HepG2 (cell line): ENCODE results near the gene CNBD2. TPM values are rescaled to one million over a fixed set of nuclear protein-coding genes. Genes with fewer than 3 reads are reported as not detected.

Source experiments
- ATF2 ChIP-seq: sonication (generic); formaldehyde crosslinking; IDR thresholded peaks from 2 replicates; pipeline ENCODE4 v1.4.0; 2020; ENCODE audit warnings: missing genetic modification reagents
- ATF5 ChIP-seq: sonication (generic); formaldehyde crosslinking; IDR thresholded peaks from 2 replicates; pipeline ENCODE4 v1.4.0; 2020; ENCODE audit warnings: mild to moderate bottlenecking, low read depth, missing genetic modification reagents
- CAMTA2 ChIP-seq: sonication (generic); formaldehyde crosslinking; IDR thresholded peaks from 2 replicates; pipeline ENCODE4 v1.4.0; 2020; ENCODE audit warnings: mild to moderate bottlenecking, missing genetic modification reagents, borderline replicate concordance
- CENPBD1 ChIP-seq: sonication (generic); formaldehyde crosslinking; IDR thresholded peaks from 2 replicates; pipeline ENCODE4 v1.8.0; 2022; ENCODE audit warnings: missing genetic modification reagents, low read depth, mild to moderate bottlenecking, borderline replicate concordance
- GATA4 ChIP-seq: sonication (generic); IDR thresholded peaks from 2 replicates; pipeline ENCODE4 v1.6.1; 2016; ENCODE audit warnings: antibody characterized with exemption, low read depth, borderline replicate concordance
- KDM4B ChIP-seq: sonication (generic); formaldehyde crosslinking; IDR thresholded peaks from 2 replicates; pipeline ENCODE4 v1.4.0; 2020; ENCODE audit warnings: missing genetic modification reagents
- MAFF ChIP-seq: IDR thresholded peaks from 2 replicates; pipeline ENCODE4 v1.6.1; 2011; ENCODE audit warnings: low read depth, low read length, improper control_type of control experiment
- MXD4 ChIP-seq: IDR thresholded peaks from 2 replicates; pipeline ENCODE4 v1.6.1; 2016; ENCODE audit warnings: mild to moderate bottlenecking, missing biosample characterization, missing genetic modification reagents
- PAWR ChIP-seq: sonication (generic); formaldehyde crosslinking; IDR thresholded peaks from 2 replicates; pipeline ENCODE4 v1.4.0; 2020; ENCODE audit warnings: missing genetic modification reagents, mild to moderate bottlenecking, borderline replicate concordance
- RFX5 ChIP-seq: IDR thresholded peaks from 2 replicates; pipeline ENCODE4 v1.6.1; 2011; ENCODE audit warnings: low read depth, low read length, improper control_type of control experiment
- SNRNP70 ChIP-seq: fragments of 200-400 bp; formaldehyde crosslinking; IDR thresholded peaks from 2 replicates; pipeline ENCODE4 v1.6.1; 2017; ENCODE audit warnings: mild to moderate bottlenecking, low read depth, low read length, moderate library complexity
- ZMYM4 ChIP-seq: sonication (generic); formaldehyde crosslinking; IDR thresholded peaks from 2 replicates; pipeline ENCODE4 v1.8.1; 2023; ENCODE audit warnings: mild to moderate bottlenecking, missing genetic modification reagents
- ZNF138 ChIP-seq: sonication (generic); formaldehyde crosslinking; IDR thresholded peaks from 2 replicates; pipeline ENCODE4 v1.5.0; 2020; ENCODE audit warnings: mild to moderate bottlenecking, low read depth, missing genetic modification reagents
- ZNF18 ChIP-seq: sonication (generic); formaldehyde crosslinking; IDR thresholded peaks from 2 replicates; pipeline ENCODE4 v1.8.0; 2022; ENCODE audit warnings: mild to moderate bottlenecking, missing genetic modification reagents; ENCODE audit not compliant: insufficient replicate concordance
- ZNF329 ChIP-seq: sonication (generic); formaldehyde crosslinking; IDR thresholded peaks from 2 replicates; pipeline ENCODE4 v1.9.0; 2021; ENCODE audit warnings: low read depth, mild to moderate bottlenecking, missing genetic modification reagents
- ZNF513 ChIP-seq: sonication (generic); formaldehyde crosslinking; conservative IDR thresholded peaks from 2 replicates; pipeline ENCODE4 v1.5.0; 2020; ENCODE audit warnings: missing genetic modification reagents
- ZNF660 ChIP-seq: sonication (generic); formaldehyde crosslinking; IDR thresholded peaks from 2 replicates; pipeline ENCODE4 v1.5.1; 2020; ENCODE audit warnings: mild to moderate bottlenecking, low read depth, missing genetic modification reagents, borderline replicate concordance
- ZNF878 ChIP-seq: sonication (generic); formaldehyde crosslinking; IDR thresholded peaks from 2 replicates; pipeline ENCODE4 v1.8.1; 2023; ENCODE audit warnings: mild to moderate bottlenecking, missing genetic modification reagents, moderate library complexity
- polyA plus RNA-seq, 8 experiments: library from polyadenylated mRNA; depleted of rRNA in 3 of 8; stranded (reverse) in 7 of 8; unstranded in 1 of 8; fragments of >200 nt; fragmentation: Illumina TruSeq in 4 of 8; extraction: Trizol in 4 of 8; gene quantifications; 2 replicates each; pipeline versions ENCODE4 v1.2.1 to v1.2.3, GENCODE V29; 2011 to 2016; ENCODE audit warnings: low read depth in 4 of 8, missing spikeins in 1 of 8, mixed read lengths in 1 of 8; ENCODE audit not compliant: insufficient read depth in 1 of 8
- total RNA-seq, 5 experiments: library from RNA; depleted of rRNA; stranded (reverse); fragments of >200 nt; fragmentation: Illumina TruSeq; extraction: Trizol; gene quantifications; 2 replicates each; pipeline ENCODE4 v1.2.3, GENCODE V29; 2016; ENCODE audit warnings: low read depth in 1 of 5
- TF ChIP-seq, protein P1 (sequence below): IDR thresholded peaks from 2 replicates; pipeline ENCODE4 v1.6.1; 2018; ENCODE audit warnings: missing genetic modification reagents, mild to moderate bottlenecking, missing compliant biosample characterization
- TF ChIP-seq, protein P2 (sequence below): IDR thresholded peaks from 2 replicates; pipeline ENCODE4 v1.6.1; 2018; ENCODE audit warnings: missing genetic modification reagents

The CNBD2 gene
- total and polyA plus RNA-seq, 2 of the 13 experiments (the other 11 are each of a cell fraction or from before 2014, with no cell fraction given) = 12.4 to 22.8 TPM

GRCh38 chr20:36050436-36051317 lies 82.3 kb downstream of the CNBD2 start (continued):
- TF ChIP-seq ATF5 (peak; percentile 37; the same call in 1 of the 2 replicates), MAFF (peak; percentile 90), ZNF513 (no peak), SNRNP70 (peak; percentile 79; the same call in 1 of the 2 replicates), CAMTA2 (CRISPR knock-in tag) (peak; percentile 21; the same call in 1 of the 2 replicates), PAWR (no peak; the same call in 1 of the 2 replicates), KDM4B (peak; percentile 100), ZMYM4 (CRISPR knock-in tag) (peak; percentile 89), MXD4 (peak; percentile 88), ZNF329 (peak; percentile 85; the same call in 1 of the 2 replicates), ZNF660 (CRISPR knock-in tag) (peak; percentile 48; the same call in 1 of the 2 replicates), CENPBD1 (CRISPR knock-in tag) (no peak), RFX5 (peak; percentile 34), ATF2 (CRISPR knock-in tag) (peak; percentile 91), ZNF138 (CRISPR knock-in tag) (peak; percentile 89), ZNF878 (CRISPR knock-in tag) (peak; percentile 14; the same call in 1 of the 2 replicates), GATA4 (peak; percentile 91), ZNF18 (CRISPR knock-in tag) (peak; percentile 91)
- TF ChIP-seq, protein P1, sequence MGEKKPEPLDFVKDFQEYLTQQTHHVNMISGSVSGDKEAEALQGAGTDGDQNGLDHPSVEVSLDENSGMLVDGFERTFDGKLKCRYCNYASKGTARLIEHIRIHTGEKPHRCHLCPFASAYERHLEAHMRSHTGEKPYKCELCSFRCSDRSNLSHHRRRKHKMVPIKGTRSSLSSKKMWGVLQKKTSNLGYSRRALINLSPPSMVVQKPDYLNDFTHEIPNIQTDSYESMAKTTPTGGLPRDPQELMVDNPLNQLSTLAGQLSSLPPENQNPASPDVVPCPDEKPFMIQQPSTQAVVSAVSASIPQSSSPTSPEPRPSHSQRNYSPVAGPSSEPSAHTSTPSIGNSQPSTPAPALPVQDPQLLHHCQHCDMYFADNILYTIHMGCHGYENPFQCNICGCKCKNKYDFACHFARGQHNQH (CRISPR knock-in tag) = peak; percentile 97
- TF ChIP-seq, protein P2, sequence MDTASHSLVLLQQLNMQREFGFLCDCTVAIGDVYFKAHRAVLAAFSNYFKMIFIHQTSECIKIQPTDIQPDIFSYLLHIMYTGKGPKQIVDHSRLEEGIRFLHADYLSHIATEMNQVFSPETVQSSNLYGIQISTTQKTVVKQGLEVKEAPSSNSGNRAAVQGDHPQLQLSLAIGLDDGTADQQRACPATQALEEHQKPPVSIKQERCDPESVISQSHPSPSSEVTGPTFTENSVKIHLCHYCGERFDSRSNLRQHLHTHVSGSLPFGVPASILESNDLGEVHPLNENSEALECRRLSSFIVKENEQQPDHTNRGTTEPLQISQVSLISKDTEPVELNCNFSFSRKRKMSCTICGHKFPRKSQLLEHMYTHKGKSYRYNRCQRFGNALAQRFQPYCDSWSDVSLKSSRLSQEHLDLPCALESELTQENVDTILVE (CRISPR knock-in tag) = peak; percentile 96
